Astrocyte of the cerebellum (primary cell): ENCODE results near the gene RHBDL2.
A peak's percentile ranks its signal among the peaks of the same experiment; 100 is the strongest.
"Not testable (repeated sequence)": the region's sequence is repeated elsewhere in the genome, so short reads cannot be mapped to it uniquely, and the experiment has no call there.

Experiments used
- DNase-seq: peaks from one replicate; pipeline ENCODE4 v3.0.0-alpha.2; 2011; ENCODE audit warnings: low read depth
- H3K4me3 ChIP-seq: 2 replicates; pipeline ENCODE4 v1.5.1; 2011; ENCODE audit warnings: mild to moderate bottlenecking, low read depth, low read length, moderate library complexity
- CTCF ChIP-seq: IDR thresholded peaks from 2 replicates; pipeline ENCODE4 v1.5.1; 2012; ENCODE audit warnings: low read length, low read depth, moderate library complexity, mild to moderate bottlenecking; ENCODE audit errors: missing control alignments
- in situ Hi-C: cut with HindIII; loops from 2 replicates; pipeline ENCODE4 v1.10.0; 2017; ENCODE audit warnings: low sequenced_read_pairs

RHBDL2 gene

GRCh38 chr1:38858833-38859560, 82.6 kb downstream of the RHBDL2 start:
- peak overlapping the region; percentile 91 for H3K4me3 ChIP-seq
- TF ChIP-seq CTCF: no peak
- in situ Hi-C loops: loop anchor here (25.0 kb wide), 1 partner anchor 228 kb away; no protein-coding TSS in a partner anchor
- no peak for DNase-seq

- no peak for DNase-seq
- in situ Hi-C loops: loop anchor here (25.0 kb wide), 1 partner anchor 235 kb away; no protein-coding TSS in a partner anchor
Measured at GRCh38 chr1:38852780-38853179, 88.8 kb downstream of the RHBDL2 start.

GRCh38 chr1:38848071-38848470, 93.6 kb downstream of the RHBDL2 start:
- in situ Hi-C loops: no loop called here
- no peak overlapping the region for H3K4me3 ChIP-seq
- DNase-seq: no peak
- no peak for TF ChIP-seq CTCF

More at GRCh38 chr1:38852780-38853179, 88.8 kb downstream of the RHBDL2 start:
- TF ChIP-seq CTCF: no peak
- no peak overlapping the region for H3K4me3 ChIP-seq

- DNase-seq: no peak
- in situ Hi-C loops: no loop called here
- no peak for TF ChIP-seq CTCF
- H3K4me3 ChIP-seq: no peak overlapping the region
Measured at GRCh38 chr1:38846210-38846609, 95.4 kb downstream of the RHBDL2 start.

GRCh38 chr1:38845088-38845487, 96.5 kb downstream of the RHBDL2 start:
- H3K4me3 ChIP-seq, in situ Hi-C loops, DNase-seq: not testable (repeated sequence)

- in situ Hi-C loops: no loop called here
- H3K4me3 ChIP-seq: no peak overlapping the region
Measured at GRCh38 chr1:38840281-38840680, 101.3 kb downstream of the RHBDL2 start.

More at GRCh38 chr1:38840281-38840680, 101.3 kb downstream of the RHBDL2 start:
- DNase-seq: no peak
- no peak for TF ChIP-seq CTCF
